HG03442 (cell line): ENCODE measurements around the gene LRCH1.

Source experiments
- ATAC-seq: cut with Tn5 transposase; IDR thresholded peaks from one replicate; pipeline ENCODE4 v1.9.1; 2021; ENCODE audit warnings: mild to moderate bottlenecking, moderate library complexity; ENCODE audit not compliant: unreplicated experiment

The LRCH1 gene

GRCh38 chr13:46609052-46609451 is 56.1 kb downstream of the LRCH1 start:
- no peak for ATAC-seq

GRCh38 chr13:46609726-46610125 is 56.8 kb downstream of the LRCH1 start:
- no peak for ATAC-seq

- ATAC-seq = no peak
These were observed 59.3 kb downstream of the LRCH1 start for GRCh38 chr13:46612267-46612666.

DNA sequence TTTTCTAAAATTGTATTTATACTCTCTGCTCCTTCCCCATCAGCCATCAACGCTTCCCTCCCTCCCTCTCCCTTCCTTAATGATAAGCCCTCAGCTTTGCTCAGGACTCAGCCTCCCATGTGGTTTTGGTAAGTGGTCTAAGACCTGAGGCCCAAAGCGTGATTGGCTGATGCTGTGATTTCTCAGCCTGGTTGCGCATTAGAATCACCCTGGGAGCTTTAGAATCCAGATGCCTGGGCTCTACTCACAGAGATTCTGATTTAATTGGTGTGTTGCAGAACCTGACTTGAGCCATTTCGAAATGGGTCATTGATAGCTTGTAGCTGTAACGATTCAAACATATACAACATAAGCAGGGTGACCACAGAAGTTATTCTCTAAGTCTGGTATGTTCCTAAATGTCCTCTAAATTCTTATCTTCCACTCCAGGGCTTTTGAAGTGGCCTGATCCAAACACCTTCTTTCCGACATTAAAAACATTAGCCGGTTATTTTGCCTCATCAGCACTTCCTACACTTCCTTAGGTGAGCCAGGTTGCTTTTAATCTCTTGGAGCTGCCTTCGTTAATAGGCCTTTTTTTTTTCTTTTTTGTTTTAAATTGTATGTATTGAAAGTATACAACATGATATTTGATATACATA is 60.6 kb downstream of the LRCH1 start:
- ATAC-seq = no peak

GRCh38 chr13:46614582-46614981 is 61.6 kb downstream of the LRCH1 start:
- no peak for ATAC-seq

- ATAC-seq = no peak
These were observed 63.0 kb downstream of the LRCH1 start for GRCh38 chr13:46615888-46616531.

- no peak for ATAC-seq
These were observed 64.3 kb downstream of the LRCH1 start for GRCh38 chr13:46617229-46617721.

DNA sequence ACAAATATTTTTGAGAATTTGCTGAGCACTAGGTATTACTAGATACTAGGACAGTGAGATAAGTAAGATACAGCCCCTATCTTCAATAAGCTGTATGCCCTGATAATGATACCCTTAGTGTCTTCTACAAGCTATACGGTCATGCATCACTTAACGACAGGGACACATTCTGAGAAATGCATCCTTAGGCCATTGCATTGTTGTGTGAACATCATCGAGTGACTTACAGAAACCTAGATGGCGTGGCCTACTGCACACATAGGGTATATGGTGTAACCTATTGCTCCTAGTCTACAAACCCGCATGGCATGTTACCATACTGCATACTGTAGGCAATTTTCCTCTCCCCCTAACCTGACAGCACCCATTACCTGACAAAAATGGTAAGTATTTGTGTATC is 64.9 kb downstream of the LRCH1 start:
- no peak for ATAC-seq

DNA sequence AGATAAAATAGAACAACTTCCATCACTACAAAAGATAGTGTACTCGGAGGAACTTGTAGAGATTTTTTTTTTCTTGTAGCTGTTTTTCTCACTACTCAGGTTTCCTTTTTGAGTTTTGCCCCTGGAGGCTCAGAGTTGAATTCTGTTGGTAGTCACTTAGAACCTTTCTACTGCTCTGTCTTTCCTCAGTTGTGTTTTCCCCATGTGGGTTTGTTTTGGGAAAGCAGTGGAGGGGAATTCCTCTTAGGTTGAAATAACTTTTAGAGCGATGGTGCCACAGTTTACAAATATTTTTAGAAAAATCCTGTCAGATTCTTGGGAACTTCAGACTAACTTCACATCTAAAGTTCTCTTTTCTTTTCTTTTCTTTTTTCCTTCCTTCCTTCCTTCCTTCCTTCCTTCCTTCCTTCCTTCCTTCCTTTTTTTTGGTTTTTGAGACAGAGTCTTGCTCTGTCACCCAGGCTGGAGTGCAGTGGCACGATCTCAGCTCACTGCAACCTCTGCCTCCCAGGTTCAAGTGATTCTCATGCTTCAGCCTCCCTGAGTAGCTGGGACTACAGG is 65.8 kb downstream of the LRCH1 start:
- no peak for ATAC-seq

GRCh38 chr13:46620029-46620428 is 67.1 kb downstream of the LRCH1 start:
- ATAC-seq = no peak

GRCh38 chr13:46620471-46620870 is 67.5 kb downstream of the LRCH1 start:
- no peak for ATAC-seq

DNA sequence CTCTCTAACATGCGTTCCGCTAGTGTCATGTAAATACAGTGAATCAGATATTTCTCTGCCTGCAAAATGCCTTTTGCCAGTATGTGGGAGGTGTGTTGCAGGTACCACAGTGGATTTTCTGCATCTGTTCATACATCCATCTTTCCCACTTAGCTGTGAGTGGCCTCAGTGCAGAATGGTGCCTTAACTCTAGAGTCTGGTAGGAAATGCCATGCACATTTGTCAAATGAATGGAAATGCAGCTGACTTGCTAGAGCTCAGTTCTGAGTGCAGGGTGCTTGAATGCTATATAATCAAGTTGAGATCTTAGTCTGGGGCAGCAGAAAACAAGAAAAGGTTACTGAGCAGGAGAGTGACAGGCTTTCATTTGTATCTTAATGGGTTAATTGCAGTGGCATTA is 68.2 kb downstream of the LRCH1 start:
- no peak for ATAC-seq

DNA sequence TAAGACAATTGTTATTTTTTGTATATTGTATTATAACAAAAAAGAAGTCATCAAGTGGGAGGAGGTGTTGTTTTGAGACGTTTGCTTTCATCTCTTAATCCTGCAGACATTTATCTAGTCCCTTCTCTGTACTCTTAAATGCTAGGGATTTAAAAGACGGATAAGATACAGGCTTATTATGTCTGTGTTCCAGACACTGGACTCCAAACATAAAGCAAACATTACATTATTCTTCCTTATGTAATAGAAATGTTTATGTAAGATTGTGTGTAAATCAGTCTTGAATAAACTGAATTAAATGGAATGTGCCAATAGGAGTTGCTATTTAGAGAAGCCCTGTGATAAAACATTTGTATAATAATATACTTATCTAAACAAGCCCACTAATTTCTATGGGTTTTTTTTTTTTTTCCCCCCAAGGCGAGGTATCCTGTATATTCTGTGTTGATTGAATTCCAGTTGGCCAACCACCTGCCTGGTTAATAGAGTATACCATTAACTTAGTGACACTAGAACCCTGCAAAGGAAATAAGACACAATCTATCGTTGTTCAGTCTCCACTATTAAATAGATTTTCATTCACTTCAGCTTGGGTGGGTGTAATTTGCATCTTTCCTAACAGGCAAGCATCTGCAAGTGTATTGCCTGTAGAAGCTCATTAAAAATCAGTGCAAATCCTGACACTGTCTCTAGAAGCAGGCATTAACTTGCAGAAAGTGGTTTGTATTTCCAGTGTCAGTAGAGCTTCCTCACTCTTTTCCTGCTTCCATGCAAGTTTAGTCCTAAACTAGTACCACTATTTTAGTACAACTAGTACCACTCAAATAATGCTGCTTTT is 69.0 kb downstream of the LRCH1 start:
- ATAC-seq = no peak

DNA sequence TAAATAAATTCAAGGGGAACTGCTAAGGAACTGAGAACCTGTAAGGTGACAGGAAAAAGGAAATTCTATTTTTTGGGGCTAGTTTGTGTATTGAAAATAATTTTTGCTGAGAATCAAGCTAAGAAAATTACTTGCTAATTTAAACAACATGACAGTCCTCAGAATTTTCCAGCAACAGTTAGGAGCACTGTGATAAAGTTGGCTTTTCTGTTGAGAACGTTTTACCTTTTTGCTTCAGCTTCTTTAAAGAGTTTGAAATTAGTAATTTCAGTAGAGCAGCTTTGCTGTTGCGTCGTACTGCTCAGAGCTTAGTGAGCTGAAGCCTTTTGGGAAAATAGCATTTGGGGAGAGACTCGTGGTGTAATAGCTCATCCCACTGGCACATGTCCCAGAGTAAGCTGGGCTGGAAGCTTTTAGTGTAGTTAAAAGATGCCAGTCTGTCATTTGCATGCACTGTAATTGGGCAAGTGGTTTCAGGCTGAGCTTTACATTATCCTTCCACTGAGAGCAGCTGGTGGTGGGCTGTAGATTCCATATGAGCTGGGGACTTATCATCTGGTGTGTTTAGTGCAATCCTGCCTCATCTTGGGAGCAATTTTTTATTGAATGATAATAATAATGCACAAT is 69.8 kb downstream of the LRCH1 start:
- ATAC-seq = no peak

DNA sequence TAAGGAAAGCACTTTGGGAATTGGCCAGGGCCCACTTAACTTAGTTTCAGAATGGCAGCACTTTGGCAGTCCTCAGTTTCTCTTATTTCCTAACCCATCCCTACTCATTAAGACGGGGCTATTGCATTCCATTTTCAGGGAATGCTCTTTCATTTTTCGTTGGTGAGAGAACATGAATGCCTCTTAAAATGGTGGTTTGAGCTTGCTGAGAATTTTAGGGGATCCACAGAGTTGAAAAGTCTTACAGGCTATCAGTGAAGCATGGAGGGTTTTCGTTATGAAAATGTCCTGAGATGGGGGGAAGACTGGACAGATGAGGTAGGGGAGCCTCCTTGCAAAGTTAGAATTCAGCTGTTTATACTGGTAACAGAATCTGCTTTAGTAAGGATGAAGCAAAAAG is 71.4 kb downstream of the LRCH1 start:
- no peak for ATAC-seq

DNA sequence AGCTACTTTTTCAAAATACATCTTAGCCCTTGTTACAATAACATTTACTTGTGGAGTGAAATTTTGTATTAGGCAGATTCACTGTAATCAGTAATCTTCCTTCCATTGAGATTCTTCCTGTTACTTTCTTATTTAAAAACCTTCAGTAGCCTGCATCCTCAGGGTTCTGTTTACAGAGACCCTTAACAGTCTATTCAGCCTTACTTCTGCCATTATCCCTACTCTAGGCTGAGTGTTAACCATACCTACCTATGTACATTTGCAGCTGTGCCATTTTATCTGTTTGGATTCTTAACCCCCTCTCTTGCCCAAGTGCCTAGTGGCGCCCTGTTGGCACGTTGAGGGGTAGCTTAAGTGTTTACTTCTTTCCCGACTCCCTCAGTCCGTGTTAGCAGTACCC is 71.9 kb downstream of the LRCH1 start:
- ATAC-seq = no peak

- ATAC-seq = no peak
These were observed 74.5 kb downstream of the LRCH1 start for GRCh38 chr13:46627462-46627861.

DNA sequence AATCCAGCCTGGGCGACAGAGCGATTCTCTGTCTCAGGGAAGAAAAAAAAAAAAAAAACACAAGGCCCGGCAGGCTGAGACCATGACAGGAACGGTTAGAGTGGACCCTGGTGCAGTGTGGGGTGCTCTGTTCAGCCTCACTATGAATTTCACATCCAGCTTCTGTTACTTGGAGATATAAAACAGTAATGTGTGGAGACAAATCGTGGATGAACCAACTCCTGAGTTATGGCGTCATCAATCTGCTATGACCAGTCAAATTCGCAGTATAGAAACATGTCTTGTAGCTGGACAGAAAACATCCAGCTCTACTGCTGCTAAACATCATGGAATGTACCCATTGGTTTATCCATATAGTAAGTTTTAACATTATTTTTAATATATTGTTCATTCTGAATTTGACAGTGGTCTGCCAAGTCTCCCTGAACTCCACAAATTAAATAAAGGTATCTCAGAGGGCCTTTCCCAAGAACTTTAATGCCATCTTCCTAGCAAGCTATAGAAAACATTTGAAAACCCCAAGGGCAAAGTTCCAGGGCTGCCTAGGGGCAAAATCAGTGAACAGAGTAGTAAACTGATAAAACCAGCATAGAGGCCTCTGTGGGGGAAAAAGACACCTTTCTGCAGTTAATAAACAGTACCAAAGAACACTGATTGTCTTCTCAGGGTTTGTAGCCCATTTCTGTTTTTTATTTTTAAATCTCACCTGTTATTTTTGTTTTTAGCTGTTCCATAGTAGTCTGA is 75.8 kb downstream of the LRCH1 start:
- no peak for ATAC-seq

DNA sequence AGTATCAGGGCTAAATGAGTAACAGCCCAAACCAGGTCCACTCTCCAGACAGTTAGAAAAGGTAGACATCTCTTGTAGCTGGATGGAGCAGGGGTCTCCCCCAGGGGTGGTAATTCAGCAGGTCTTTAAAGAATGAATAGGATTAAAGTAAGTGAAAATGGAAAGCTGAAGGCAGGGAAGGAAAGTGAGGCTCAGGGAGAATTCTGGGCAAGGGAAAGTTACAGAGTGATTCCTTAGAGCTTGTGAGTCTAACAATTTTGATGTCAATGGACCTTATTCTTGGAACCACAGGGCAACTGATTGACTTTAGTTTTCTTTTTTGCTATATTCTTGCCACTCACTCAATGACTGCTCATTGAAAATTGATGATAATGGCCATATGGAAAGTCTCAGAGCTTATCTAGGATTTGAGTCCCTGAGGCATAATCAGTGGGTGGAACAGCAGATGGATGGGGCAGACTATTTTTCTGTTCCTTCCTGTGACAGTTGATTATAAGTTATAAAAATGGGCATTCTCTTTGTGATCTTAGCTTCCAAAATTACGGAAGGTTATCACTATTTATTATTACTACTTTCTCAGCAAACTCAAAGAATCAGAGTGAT is 76.9 kb downstream of the LRCH1 start:
- no peak for ATAC-seq
